ENCODE measurements around the gene AUNIP. TPM values are rescaled to one million over a fixed set of nuclear protein-coding genes. Genes with fewer than 3 reads are reported as not detected.

AUNIP gene
- total and polyA plus RNA-seq, 2 experiments from 2014 or later = 20.9 to 21.9 TPM

DNA sequence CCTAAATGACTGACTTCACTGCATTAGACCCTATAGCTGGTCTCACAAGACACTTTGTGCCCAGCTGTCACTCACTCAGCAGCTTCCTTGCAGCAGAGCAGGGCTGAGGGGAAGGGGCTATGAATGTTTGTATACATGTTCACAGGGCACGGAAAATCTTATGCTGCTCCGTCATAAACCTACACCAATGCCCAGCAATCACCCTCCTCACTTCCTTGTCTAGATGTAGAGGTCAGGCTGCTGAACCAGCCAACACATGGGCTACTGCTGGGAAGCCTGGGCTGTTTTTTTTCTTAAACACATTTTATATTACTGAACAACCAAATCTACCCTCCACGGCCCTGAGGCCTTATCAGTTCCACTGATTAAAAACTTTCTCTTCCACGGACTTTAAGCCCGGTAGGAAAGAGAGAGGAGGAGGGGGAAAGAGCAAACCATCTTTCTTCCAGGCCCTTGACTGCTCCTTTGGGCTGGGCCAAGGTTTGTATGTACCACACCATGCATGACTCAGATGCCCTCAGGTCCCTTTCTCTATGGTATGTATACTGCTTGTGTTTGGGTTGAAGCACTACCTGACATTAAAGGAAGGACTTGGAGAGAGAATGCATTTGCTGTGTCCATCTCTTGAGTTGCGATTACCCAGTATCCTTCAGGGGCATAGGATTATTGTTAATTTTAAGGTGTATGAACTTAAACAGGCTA, 26.8 kb downstream of the AUNIP start:
- no peak overlapping the region for H3K4me3 ChIP-seq
- no peak for ATAC-seq
- Mint-ChIP-seq H3K27me3 (ENCODE audit: insufficient read depth, low read depth, poor library complexity) (no peaks in the 10 kb centered on the region), H3K27ac (no peak overlapping the region), H3K9me3 (no peaks in the 10 kb centered on the region), H3K4me1 (peaks cover 3% of the 10 kb centered on the region; the same call in 1 of the 3 replicates), H3K4me3 (no peak overlapping the region), H3K36me3 (ENCODE audit: low read depth) (peaks cover 80% of the 10 kb centered on the region)
- H3K4me2 ChIP-seq = no peak overlapping the region
- H2AFZ ChIP-seq = no peak overlapping the region
- H3K27ac ChIP-seq (ENCODE audit: low read depth) = no peak overlapping the region
- DNase-seq (ENCODE audit: low spot score) = no peak
- peaks cover 37% of the 10 kb centered on the region for H4K20me1 ChIP-seq (replicated peaks; ENCODE audit: insufficient read depth)
- H3K27me3 ChIP-seq (ENCODE audit: insufficient read depth) = no peaks in the 10 kb centered on the region
- H3K9me2 ChIP-seq (ENCODE audit: insufficient read depth) = no peaks in the 10 kb centered on the region
- peaks cover 4% of the 10 kb centered on the region; the same call in 1 of the 2 replicates for H3F3A ChIP-seq (replicated peaks; ENCODE audit: low read depth)
- H3K79me2 ChIP-seq (replicated peaks; ENCODE audit: insufficient read depth) = 0 out of 2 replicates have a peak, but pooled peaks cover 12% of the 10 kb centered on the region
- TF ChIP-seq ZNF331 (CRISPR knock-in tag; IDR thresholded peaks at IDR 0.05; ENCODE audit: low read depth) = no peak
- TF ChIP-seq JUNB (IDR thresholded peaks at IDR 0.05; ENCODE audit: unreplicated experiment) = no peak
- no peak for TF ChIP-seq EZH2phosphoT487 (IDR thresholded peaks at IDR 0.05; ENCODE audit: unreplicated experiment)
- no peak for TF ChIP-seq STAT1 (IDR thresholded peaks at IDR 0.05; ENCODE audit: unreplicated experiment)
- TF ChIP-seq ZNF462 (CRISPR knock-in tag; IDR thresholded peaks at IDR 0.05) = no peak
- H3K36me3 ChIP-seq (ENCODE audit: insufficient read depth) = peaks cover 74% of the 10 kb centered on the region
- H3K4me1 ChIP-seq (ENCODE audit: insufficient read depth) = no peaks in the 10 kb centered on the region

All from GM23338 (cell line).